ENCODE results near the gene RAI14.

GRCh38 chr5:34692786-34693185, 36.7 kb downstream of the RAI14 start:
- no peak for TF ChIP-seq CTCF (IDR thresholded peaks at IDR 0.05; ENCODE audit: low read length)
- TF ChIP-seq EZH2 (optimal IDR thresholded peaks at IDR 0.05; ENCODE audit: low read depth, low read length), result no peak
- no peak for TF ChIP-seq EZH2phosphoT487 (IDR thresholded peaks at IDR 0.05; ENCODE audit: low read length)

Data from MM.1S (cell line).